ENCODE data around the gene PIGQ.

Gene PIGQ

GRCh38 chr16:572865-573650, 3.3 kb downstream of the PIGQ start:
- no peak for DNase-seq (ENCODE audit: low read depth, low spot score)
- no CpG with 5 or more reads among the region's 27 CpGs for WGBS (ENCODE audit: insufficient coverage, insufficient read length)
- peaks cover 2% of the 10 kb centered on the region for H3K4me1 ChIP-seq (ENCODE audit: control insufficient read depth, insufficient read depth, low read length)
- H3K27ac ChIP-seq (ENCODE audit: low read length), result no peak overlapping the region
- peaks cover 9% of the 10 kb centered on the region; the same call in 1 of the 2 replicates for H3K36me3 ChIP-seq (ENCODE audit: control insufficient read depth, insufficient read depth, low read length)
- no peaks in the 10 kb centered on the region for H3K27me3 ChIP-seq (ENCODE audit: control insufficient read depth, insufficient read depth, low read length)
- H3K4me3 ChIP-seq (ENCODE audit: low read length), result no peak overlapping the region
- no peaks in the 10 kb centered on the region for H3K9me3 ChIP-seq (ENCODE audit: control insufficient read depth, insufficient read depth, low read length)

DNA sequence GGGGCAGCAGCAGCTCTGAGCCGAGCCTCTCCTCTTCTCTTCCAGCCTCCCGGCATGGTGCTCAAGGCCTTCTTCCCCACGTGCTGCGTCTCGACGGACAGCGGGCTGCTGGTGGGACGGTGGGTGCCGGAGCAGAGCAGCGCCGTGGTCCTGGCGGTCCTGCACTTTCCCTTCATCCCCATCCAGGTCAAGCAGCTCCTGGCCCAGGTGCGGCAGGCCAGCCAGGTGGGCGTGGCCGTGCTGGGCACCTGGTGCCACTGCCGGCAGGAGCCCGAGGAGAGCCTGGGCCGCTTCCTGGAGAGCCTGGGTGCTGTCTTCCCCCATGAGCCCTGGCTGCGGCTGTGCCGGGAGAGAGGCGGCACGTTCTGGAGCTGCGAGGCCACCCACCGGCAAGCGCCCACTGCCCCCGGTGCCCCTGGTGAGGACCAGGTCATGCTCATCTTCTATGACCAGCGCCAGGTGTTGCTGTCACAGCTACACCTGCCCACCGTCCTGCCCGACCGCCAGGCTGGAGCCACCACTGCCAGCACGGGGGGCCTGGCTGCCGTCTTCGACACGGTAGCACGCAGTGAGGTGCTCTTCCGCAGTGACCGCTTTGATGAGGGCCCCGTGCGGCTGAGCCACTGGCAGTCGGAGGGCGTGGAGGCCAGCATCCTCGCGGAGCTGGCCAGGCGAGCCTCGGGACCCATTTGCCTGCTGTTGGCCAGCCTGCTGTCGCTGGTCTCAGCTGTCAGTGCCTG, 4.4 kb downstream of the PIGQ start:
- Histone ChIP-seq H3K36me3 (ENCODE audit: control insufficient read depth, insufficient read depth, low read length) (peaks cover 9% of the 10 kb centered on the region; the same call in 1 of the 2 replicates), H3K9me3 (ENCODE audit: control insufficient read depth, insufficient read depth, low read length) (no peaks in the 10 kb centered on the region), H3K27me3 (ENCODE audit: control insufficient read depth, insufficient read depth, low read length) (no peaks in the 10 kb centered on the region), H3K27ac (ENCODE audit: low read length) (no peak overlapping the region), H3K4me1 (ENCODE audit: control insufficient read depth, insufficient read depth, low read length) (peaks cover 3% of the 10 kb centered on the region; the same call in 1 of the 2 replicates), H3K4me3 (ENCODE audit: low read length) (no peak overlapping the region)
- DNase-seq (ENCODE audit: low read depth, low spot score), result no peak
- no CpG with 5 or more reads among the region's 46 CpGs for WGBS (ENCODE audit: insufficient coverage, insufficient read length)

GRCh38 chr16:575354-576196, 5.8 kb downstream of the PIGQ start:
- whole genome bisulfite sequencing (ENCODE audit: insufficient coverage, insufficient read length), result no CpG with 5 or more reads among the region's 36 CpGs
- H3K27me3 ChIP-seq (ENCODE audit: control insufficient read depth, insufficient read depth, low read length), result no peaks in the 10 kb centered on the region
- peaks cover 9% of the 10 kb centered on the region; the same call in 1 of the 2 replicates for H3K36me3 ChIP-seq (ENCODE audit: control insufficient read depth, insufficient read depth, low read length)
- H3K9me3 ChIP-seq (ENCODE audit: control insufficient read depth, insufficient read depth, low read length), result no peaks in the 10 kb centered on the region
- DNase-seq (ENCODE audit: low read depth, low spot score), result no peak
- no peak overlapping the region for H3K4me3 ChIP-seq (ENCODE audit: low read length)
- H3K27ac ChIP-seq (ENCODE audit: low read length), result no peak overlapping the region
- peaks cover 3% of the 10 kb centered on the region; the same call in 1 of the 2 replicates for H3K4me1 ChIP-seq (ENCODE audit: control insufficient read depth, insufficient read depth, low read length)

- no peaks in the 10 kb centered on the region for H3K27me3 ChIP-seq (ENCODE audit: control insufficient read depth, insufficient read depth, low read length)
- H3K4me1 ChIP-seq (ENCODE audit: control insufficient read depth, insufficient read depth, low read length), result peaks cover 3% of the 10 kb centered on the region; the same call in 1 of the 2 replicates
- whole genome bisulfite sequencing (ENCODE audit: insufficient coverage, insufficient read length), result no CpG with 5 or more reads among the region's 21 CpGs
- H3K4me3 ChIP-seq (ENCODE audit: low read length), result no peak overlapping the region
- H3K9me3 ChIP-seq (ENCODE audit: control insufficient read depth, insufficient read depth, low read length), result no peaks in the 10 kb centered on the region
- DNase-seq (ENCODE audit: low read depth, low spot score), result no peak
- H3K27ac ChIP-seq (ENCODE audit: low read length), result no peak overlapping the region
- H3K36me3 ChIP-seq (ENCODE audit: control insufficient read depth, insufficient read depth, low read length), result peaks cover 14% of the 10 kb centered on the region; the same call in 1 of the 2 replicates
These were observed 6.5 kb downstream of the PIGQ start for GRCh38 chr16:576197-576822.

- no peaks in the 10 kb centered on the region for H3K9me3 ChIP-seq (ENCODE audit: control insufficient read depth, insufficient read depth, low read length)
- peaks cover 3% of the 10 kb centered on the region; the same call in 1 of the 2 replicates for H3K4me1 ChIP-seq (ENCODE audit: control insufficient read depth, insufficient read depth, low read length)
- no peak for DNase-seq (ENCODE audit: low read depth, low spot score)
- no CpG with 5 or more reads among the region's 8 CpGs for WGBS (ENCODE audit: insufficient coverage, insufficient read length)
- H3K36me3 ChIP-seq (ENCODE audit: control insufficient read depth, insufficient read depth, low read length), result peaks cover 14% of the 10 kb centered on the region; the same call in 1 of the 2 replicates
- no peak overlapping the region for H3K4me3 ChIP-seq (ENCODE audit: low read length)
- no peaks in the 10 kb centered on the region for H3K27me3 ChIP-seq (ENCODE audit: control insufficient read depth, insufficient read depth, low read length)
- H3K27ac ChIP-seq (ENCODE audit: low read length), result no peak overlapping the region
These were observed 7.0 kb downstream of the PIGQ start for GRCh38 chr16:576823-577201.

- no peak overlapping the region for H3K27ac ChIP-seq (ENCODE audit: low read length)
- H3K27me3 ChIP-seq (ENCODE audit: control insufficient read depth, insufficient read depth, low read length), result no peaks in the 10 kb centered on the region
- peaks cover 4% of the 10 kb centered on the region; the same call in 1 of the 2 replicates for H3K4me1 ChIP-seq (ENCODE audit: control insufficient read depth, insufficient read depth, low read length)
- no peak overlapping the region for H3K4me3 ChIP-seq (ENCODE audit: low read length)
- DNase-seq (ENCODE audit: low read depth, low spot score), result no peak
- no CpG with 5 or more reads among the region's 13 CpGs for WGBS (ENCODE audit: insufficient coverage, insufficient read length)
- no peaks in the 10 kb centered on the region for H3K9me3 ChIP-seq (ENCODE audit: control insufficient read depth, insufficient read depth, low read length)
- H3K36me3 ChIP-seq (ENCODE audit: control insufficient read depth, insufficient read depth, low read length), result peaks cover 17% of the 10 kb centered on the region; the same call in 1 of the 2 replicates
These were observed 8.0 kb downstream of the PIGQ start for GRCh38 chr16:577796-578195.

DNA sequence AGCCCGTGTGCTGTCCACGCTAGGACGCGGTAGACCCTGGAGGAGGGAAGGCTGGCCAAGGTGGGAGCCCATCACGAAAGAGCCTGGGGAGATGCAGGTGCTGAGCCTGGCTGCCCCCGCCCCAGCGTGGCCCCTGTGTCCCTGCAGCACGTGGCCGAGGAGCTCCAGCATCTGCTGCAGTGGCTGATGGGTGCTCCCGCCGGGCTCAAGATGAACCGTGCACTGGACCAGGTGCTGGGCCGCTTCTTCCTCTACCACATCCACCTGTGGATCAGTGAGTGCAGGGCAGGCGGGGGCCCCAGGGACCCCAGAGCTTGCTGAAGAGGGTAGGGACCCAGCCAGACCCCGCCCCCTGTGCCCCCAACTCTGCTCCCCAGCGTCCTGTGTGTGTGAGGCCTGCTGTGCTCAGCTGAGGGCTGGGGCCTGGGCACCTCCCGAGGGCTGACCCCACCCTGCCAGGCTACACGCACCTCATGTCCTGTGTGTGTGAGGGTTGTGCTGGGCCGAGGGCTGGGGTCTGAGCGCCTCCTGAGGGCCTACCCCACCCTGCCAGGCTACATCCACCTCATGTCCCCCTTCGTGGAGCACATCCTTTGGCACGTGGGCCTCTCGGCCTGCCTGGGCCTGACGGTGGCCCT, 8.6 kb downstream of the PIGQ start:
- DNase-seq (ENCODE audit: low read depth, low spot score), result no peak
- Histone ChIP-seq H3K9me3 (ENCODE audit: control insufficient read depth, insufficient read depth, low read length) (no peaks in the 10 kb centered on the region), H3K4me3 (ENCODE audit: low read length) (no peak overlapping the region), H3K36me3 (ENCODE audit: control insufficient read depth, insufficient read depth, low read length) (peaks cover 19% of the 10 kb centered on the region; the same call in 1 of the 2 replicates), H3K27ac (ENCODE audit: low read length) (no peak overlapping the region), H3K4me1 (ENCODE audit: control insufficient read depth, insufficient read depth, low read length) (peaks cover 9% of the 10 kb centered on the region; the same call in 1 of the 2 replicates), H3K27me3 (ENCODE audit: control insufficient read depth, insufficient read depth, low read length) (no peaks in the 10 kb centered on the region)
- no CpG with 5 or more reads among the region's 24 CpGs for WGBS (ENCODE audit: insufficient coverage, insufficient read length)

- DNase-seq (ENCODE audit: low read depth, low spot score), result no peak
- Histone ChIP-seq H3K27me3 (ENCODE audit: control insufficient read depth, insufficient read depth, low read length) (no peaks in the 10 kb centered on the region), H3K4me3 (ENCODE audit: low read length) (peak overlapping the region; percentile 21; the same call in 1 of the 2 replicates), H3K36me3 (ENCODE audit: control insufficient read depth, insufficient read depth, low read length) (peaks cover 19% of the 10 kb centered on the region; the same call in 1 of the 2 replicates), H3K27ac (ENCODE audit: low read length) (no peak overlapping the region), H3K9me3 (ENCODE audit: control insufficient read depth, insufficient read depth, low read length) (no peaks in the 10 kb centered on the region), H3K4me1 (ENCODE audit: control insufficient read depth, insufficient read depth, low read length) (peaks cover 10% of the 10 kb centered on the region; the same call in 1 of the 2 replicates)
- WGBS (ENCODE audit: insufficient coverage, insufficient read length), result no CpG with 5 or more reads among the region's 34 CpGs
These were observed 9.2 kb downstream of the PIGQ start for GRCh38 chr16:578870-579405.

GRCh38 chr16:580141-580945, 10.6 kb downstream of the PIGQ start:
- Histone ChIP-seq H3K27ac (ENCODE audit: low read length) (no peak overlapping the region), H3K4me1 (ENCODE audit: control insufficient read depth, insufficient read depth, low read length) (peaks cover 12% of the 10 kb centered on the region)
- WGBS (ENCODE audit: insufficient coverage, insufficient read length), result no CpG with 5 or more reads among the region's 27 CpGs

More at GRCh38 chr16:580141-580945, 10.6 kb downstream of the PIGQ start:
- H3K4me3 ChIP-seq (ENCODE audit: low read length), result no peak overlapping the region
- no peak for DNase-seq (ENCODE audit: low read depth, low spot score)
- H3K27me3 ChIP-seq (ENCODE audit: control insufficient read depth, insufficient read depth, low read length), result no peaks in the 10 kb centered on the region
- peaks cover 12% of the 10 kb centered on the region; the same call in 1 of the 2 replicates for H3K36me3 ChIP-seq (ENCODE audit: control insufficient read depth, insufficient read depth, low read length)
- H3K9me3 ChIP-seq (ENCODE audit: control insufficient read depth, insufficient read depth, low read length), result no peaks in the 10 kb centered on the region

Measured in iPS DF 6.9 (cell line).